Measurements from ENCODE around the gene GDPD5. TPM values are rescaled to one million over a fixed set of nuclear protein-coding genes. Genes with fewer than 3 reads are reported as not detected.

GDPD5 gene
- total RNA-seq, 6 donors from 2014 or later = 5.7 to 34.6 (median 14.0) TPM

DNA sequence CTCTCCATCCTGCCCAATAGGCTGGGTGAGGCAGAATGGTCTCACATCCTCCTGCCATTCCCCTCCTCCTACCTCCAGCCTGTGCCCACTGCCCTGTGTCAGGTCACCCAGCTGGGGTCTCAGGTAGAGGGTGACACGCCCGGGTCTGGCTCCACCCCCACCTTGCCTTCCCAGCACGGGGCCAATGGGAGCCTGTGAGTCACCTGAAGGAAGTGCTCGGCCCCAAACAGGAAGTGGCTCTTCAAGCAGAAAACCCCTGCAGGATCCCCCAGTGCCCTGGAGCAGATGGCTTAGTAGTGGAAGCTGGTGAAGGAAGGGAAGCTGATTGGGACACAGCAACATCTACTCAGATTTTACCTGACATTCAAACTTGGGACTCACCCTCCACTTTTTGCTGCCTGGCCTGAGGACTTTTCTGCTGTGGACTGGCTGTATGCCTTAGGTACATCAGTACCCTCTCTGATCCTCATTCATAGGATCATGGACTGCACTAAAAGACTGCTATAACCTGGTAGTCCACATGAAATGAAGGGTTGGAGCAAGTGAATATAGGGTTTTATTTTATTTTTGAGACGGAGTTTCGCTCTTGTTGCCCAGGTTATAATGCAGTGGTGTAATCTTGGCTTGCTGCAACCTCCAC is 33.4 kb downstream of the GDPD5 start:
- Histone ChIP-seq H3K4me3 (no peak overlapping the region), H3K9me3 (no peaks in the 10 kb centered on the region), H3K27me3 (no peaks in the 10 kb centered on the region), H3K4me1 (peaks cover 0 to 9% (median 5%) of the 10 kb centered on the region in 4 donors), H3K27ac (peak overlapping the region in 1 of 4 donors; percentile 9), H3K36me3 (no peaks in the 10 kb centered on the region)
- WGBS, 2 donors = 49 to 62% methylated on average over 4 to 6 of the region's 6 CpGs
- no peak for ATAC-seq (ENCODE audit: low FRiP score in 2 of 2)
- TF ChIP-seq POLR2A (IDR thresholded peaks at IDR 0.05) = no peak
- no peak for TF ChIP-seq POLR2AphosphoS5 (IDR thresholded peaks at IDR 0.05)
- TF ChIP-seq, protein P1, sequence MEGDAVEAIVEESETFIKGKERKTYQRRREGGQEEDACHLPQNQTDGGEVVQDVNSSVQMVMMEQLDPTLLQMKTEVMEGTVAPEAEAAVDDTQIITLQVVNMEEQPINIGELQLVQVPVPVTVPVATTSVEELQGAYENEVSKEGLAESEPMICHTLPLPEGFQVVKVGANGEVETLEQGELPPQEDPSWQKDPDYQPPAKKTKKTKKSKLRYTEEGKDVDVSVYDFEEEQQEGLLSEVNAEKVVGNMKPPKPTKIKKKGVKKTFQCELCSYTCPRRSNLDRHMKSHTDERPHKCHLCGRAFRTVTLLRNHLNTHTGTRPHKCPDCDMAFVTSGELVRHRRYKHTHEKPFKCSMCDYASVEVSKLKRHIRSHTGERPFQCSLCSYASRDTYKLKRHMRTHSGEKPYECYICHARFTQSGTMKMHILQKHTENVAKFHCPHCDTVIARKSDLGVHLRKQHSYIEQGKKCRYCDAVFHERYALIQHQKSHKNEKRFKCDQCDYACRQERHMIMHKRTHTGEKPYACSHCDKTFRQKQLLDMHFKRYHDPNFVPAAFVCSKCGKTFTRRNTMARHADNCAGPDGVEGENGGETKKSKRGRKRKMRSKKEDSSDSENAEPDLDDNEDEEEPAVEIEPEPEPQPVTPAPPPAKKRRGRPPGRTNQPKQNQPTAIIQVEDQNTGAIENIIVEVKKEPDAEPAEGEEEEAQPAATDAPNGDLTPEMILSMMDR (IDR thresholded peaks at IDR 0.05) = no peak
- TF ChIP-seq EP300 (IDR thresholded peaks at IDR 0.05) = no peak
- no peak for DNase-seq

DNA sequence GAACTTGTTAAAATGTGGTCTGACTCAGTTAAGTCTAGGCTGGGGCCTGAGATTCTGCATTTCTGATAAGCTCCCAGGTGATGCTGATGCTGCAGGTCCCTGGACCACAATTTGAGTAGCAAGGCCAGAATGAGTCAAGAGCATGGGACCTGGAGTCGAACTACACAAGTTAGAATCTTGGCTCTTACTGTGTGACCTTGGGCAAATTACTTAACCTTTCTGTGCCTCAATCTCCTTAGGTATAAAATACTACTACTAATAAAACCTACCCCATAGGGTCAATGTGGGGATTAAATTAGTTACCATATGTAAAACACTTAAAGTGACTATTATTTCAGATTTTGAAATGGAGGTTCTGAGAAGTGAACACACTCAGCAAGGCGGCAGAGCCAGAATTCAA is 34.3 kb downstream of the GDPD5 start:
- 93 to 96% methylated on average over 2 of the region's 2 CpGs for WGBS, 2 donors
- Histone ChIP-seq H3K4me3 (no peak overlapping the region), H3K9me3 (no peaks in the 10 kb centered on the region), H3K4me1 (peaks cover 0 to 9% (median 5%) of the 10 kb centered on the region in 4 donors), H3K27me3 (no peaks in the 10 kb centered on the region), H3K36me3 (no peaks in the 10 kb centered on the region), H3K27ac (no peak overlapping the region)
- ATAC-seq (ENCODE audit: low FRiP score in 2 of 2) = no peak
- TF ChIP-seq POLR2A (IDR thresholded peaks at IDR 0.05) (no peak), EP300 (IDR thresholded peaks at IDR 0.05) (no peak), POLR2AphosphoS5 (IDR thresholded peaks at IDR 0.05) (no peak)
- TF ChIP-seq, protein P1 (IDR thresholded peaks at IDR 0.05) = no peak
- no peak for DNase-seq

DNA sequence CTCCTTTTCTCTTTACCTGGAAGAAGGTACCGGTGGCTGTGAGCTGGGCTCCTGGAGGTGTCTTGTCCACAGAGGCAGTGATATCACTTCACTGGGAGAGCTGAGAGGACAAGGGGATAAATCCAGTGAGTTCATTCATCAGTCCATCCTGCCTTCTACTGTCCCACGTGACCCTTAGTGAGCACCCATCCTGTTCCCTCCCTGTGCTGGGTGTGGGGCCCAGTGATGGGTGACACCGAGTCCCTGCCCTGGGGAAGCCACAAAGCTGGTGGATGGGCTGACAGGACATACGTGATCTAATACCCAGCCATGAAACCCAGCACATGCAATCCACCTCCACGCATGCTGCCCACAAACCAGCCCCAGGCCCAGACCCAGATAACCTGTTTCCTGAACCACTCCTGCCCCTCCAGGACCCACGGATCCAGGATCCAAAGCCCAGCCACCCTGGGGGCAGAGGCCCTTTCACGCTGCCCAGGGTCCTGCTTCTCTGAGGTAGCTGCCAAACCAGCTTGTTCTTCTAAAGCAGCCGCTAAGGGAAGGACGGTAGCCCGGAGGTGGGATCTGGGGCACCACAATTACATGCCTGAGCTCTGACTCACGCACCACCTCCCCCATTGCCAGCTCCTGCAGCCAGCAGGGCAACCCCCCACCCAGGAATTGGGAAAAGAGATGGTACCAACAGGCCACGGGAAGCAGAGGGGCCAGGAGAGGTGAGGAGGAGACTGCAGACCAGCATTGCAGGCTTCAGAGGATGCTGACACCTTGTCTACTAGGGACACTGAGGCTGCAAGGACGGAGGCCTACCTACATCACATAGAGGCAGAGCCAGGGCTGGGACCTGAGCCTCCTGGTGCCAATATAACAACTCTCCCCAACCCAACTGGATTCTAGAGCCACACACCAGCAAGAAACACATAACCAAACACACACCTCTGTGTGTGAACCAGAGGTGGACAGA is 35.2 kb downstream of the GDPD5 start:
- no peak for DNase-seq

DNA sequence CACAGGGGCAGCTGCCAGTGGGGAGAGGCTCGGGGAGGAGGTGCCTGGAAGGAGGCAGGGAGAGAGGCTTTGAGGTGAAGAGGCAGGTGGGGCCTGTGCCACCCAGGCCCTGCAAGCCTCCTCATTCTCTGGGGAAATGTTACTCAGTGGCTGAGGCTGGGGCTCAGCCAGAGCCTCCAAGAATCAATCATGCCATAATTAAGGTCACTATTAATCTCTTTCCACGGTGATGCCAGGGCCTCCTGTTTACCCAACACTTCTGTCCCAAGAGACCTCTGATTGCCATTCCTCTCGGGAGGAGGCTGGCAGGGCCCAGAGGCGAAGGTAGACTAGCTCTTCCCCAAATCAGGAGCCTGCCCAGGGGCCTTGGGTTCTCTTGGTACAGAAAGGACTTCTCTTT is 38.4 kb downstream of the GDPD5 start:
- no peaks in the 10 kb centered on the region for H3K9me3 ChIP-seq

More for the DNA sequence above, 35.2 kb downstream of the GDPD5 start:
- Histone ChIP-seq H3K27me3 (no peaks in the 10 kb centered on the region), H3K4me1 (peaks cover 0 to 5% (median 5%) of the 10 kb centered on the region in 4 donors), H3K4me3 (no peak overlapping the region), H3K9me3 (no peaks in the 10 kb centered on the region), H3K36me3 (no peaks in the 10 kb centered on the region), H3K27ac (no peak overlapping the region)
- ATAC-seq (ENCODE audit: low FRiP score in 2 of 2) = no peak
- TF ChIP-seq POLR2AphosphoS5 (IDR thresholded peaks at IDR 0.05) (no peak), POLR2A (IDR thresholded peaks at IDR 0.05) (no peak), EP300 (IDR thresholded peaks at IDR 0.05) (no peak)
- TF ChIP-seq, protein P1 (IDR thresholded peaks at IDR 0.05) = no peak
- 71 to 74% methylated on average over 8 to 13 of the region's 13 CpGs for WGBS, 2 donors

More for the DNA sequence above, 38.4 kb downstream of the GDPD5 start:
- Histone ChIP-seq H3K4me3 (no peak overlapping the region), H3K27ac (no peak overlapping the region), H3K36me3 (no peaks in the 10 kb centered on the region), H3K4me1 (peaks cover 0 to 4% (median 4%) of the 10 kb centered on the region in 4 donors), H3K27me3 (no peaks in the 10 kb centered on the region)
- no peak for ATAC-seq (ENCODE audit: low FRiP score in 2 of 2)
- whole genome bisulfite sequencing, 2 donors = 66 to 75% methylated on average over 4 of the region's 4 CpGs
- no peak for TF ChIP-seq EP300 (IDR thresholded peaks at IDR 0.05)
- TF ChIP-seq POLR2A (IDR thresholded peaks at IDR 0.05) = no peak
- TF ChIP-seq, protein P1 (IDR thresholded peaks at IDR 0.05) = no peak
- no peak for TF ChIP-seq POLR2AphosphoS5 (IDR thresholded peaks at IDR 0.05)
- no peak for DNase-seq
